ENCODE measurements around the gene DYRK3. TPM values are rescaled to one million over a fixed set of nuclear protein-coding genes. Genes with fewer than 3 reads are reported as not detected.

Gene DYRK3
- total and polyA plus RNA-seq, 2 of the 13 experiments (the other 11 are each of a cell fraction or from before 2014, with no cell fraction given): 0.48 to 2.8 TPM

DNA sequence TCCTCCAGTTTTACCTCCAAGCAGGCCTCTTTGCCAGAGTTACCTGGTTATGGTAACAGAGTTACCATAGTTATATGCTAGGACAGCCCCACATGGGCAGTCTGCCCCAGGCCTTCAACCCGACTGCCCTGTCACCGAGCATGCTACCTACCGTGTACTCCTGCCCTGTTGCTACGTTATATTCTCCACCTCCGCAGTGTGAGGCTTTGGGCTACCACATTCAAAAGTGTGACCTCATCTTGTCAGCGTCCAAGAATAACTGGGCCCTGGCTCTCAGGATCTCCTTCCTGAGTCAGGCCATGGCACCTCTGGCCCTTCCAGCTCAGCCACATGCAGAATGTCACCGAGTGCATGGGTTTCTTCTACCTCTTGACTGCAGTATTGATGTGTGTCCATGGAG, 58.3 kb downstream of the DYRK3 start:
- H3K27me3 ChIP-seq (ENCODE audit: control insufficient read depth in 1 of 2, insufficient read depth in 2 of 2, low read length in 2 of 2): no peaks in the 10 kb centered on the region
- H3K9ac ChIP-seq (ENCODE audit: insufficient read depth, low read depth, low read length): no peak overlapping the region
- H3K4me2 ChIP-seq (ENCODE audit: low read depth, low read length): no peak overlapping the region
- intact Hi-C loops (cut with micrococcal nuclease; ENCODE audit: unreplicated experiment): no loop called here
- H4K20me1 ChIP-seq (ENCODE audit: insufficient read depth, low read length): peaks cover 50% of the 10 kb centered on the region
- 95% methylated on average over 7 of the region's 7 CpGs for WGBS (ENCODE audit: low lambda C conversion rate)
- peaks cover 5 to 19% of the 10 kb centered on the region in 2 experiments; a peak in 4 of 5 replicates for H3K36me3 ChIP-seq (replicated peaks in 1 of 2; ENCODE audit: control insufficient read depth in 1 of 2, insufficient read depth in 2 of 2, low read length in 2 of 2)
- no TSS peak for BruUV-seq (replicated peaks)
- peaks cover 85% of the 10 kb centered on the region for H3K79me2 ChIP-seq (ENCODE audit: insufficient read depth, low read length)
- ChIA-PET CTCF (ENCODE audit: low intra/inter-chr PET ratio, low total read pairs) (no interaction called here), POLR2A (no interaction called here)
- H3K27ac ChIP-seq (ENCODE audit: extremely low read length, insufficient read depth, low read length): no peak overlapping the region
- no peak overlapping the region for H2AFZ ChIP-seq (ENCODE audit: low read length)
- TF ChIP-seq, protein P1, sequence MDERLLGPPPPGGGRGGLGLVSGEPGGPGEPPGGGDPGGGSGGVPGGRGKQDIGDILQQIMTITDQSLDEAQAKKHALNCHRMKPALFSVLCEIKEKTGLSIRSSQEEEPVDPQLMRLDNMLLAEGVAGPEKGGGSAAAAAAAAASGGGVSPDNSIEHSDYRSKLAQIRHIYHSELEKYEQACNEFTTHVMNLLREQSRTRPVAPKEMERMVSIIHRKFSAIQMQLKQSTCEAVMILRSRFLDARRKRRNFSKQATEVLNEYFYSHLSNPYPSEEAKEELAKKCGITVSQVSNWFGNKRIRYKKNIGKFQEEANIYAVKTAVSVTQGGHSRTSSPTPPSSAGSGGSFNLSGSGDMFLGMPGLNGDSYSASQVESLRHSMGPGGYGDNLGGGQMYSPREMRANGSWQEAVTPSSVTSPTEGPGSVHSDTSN (CRISPR knock-in tag; IDR thresholded peaks at IDR 0.05): no peak
- TF ChIP-seq, protein P2, sequence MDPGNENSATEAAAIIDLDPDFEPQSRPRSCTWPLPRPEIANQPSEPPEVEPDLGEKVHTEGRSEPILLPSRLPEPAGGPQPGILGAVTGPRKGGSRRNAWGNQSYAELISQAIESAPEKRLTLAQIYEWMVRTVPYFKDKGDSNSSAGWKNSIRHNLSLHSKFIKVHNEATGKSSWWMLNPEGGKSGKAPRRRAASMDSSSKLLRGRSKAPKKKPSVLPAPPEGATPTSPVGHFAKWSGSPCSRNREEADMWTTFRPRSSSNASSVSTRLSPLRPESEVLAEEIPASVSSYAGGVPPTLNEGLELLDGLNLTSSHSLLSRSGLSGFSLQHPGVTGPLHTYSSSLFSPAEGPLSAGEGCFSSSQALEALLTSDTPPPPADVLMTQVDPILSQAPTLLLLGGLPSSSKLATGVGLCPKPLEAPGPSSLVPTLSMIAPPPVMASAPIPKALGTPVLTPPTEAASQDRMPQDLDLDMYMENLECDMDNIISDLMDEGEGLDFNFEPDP (CRISPR knock-in tag; conservative IDR thresholded peaks at IDR 0.05): 0 out of 2 replicates have a peak, but pooled peaks have one; percentile 70
- TF ChIP-seq MTF2 (CRISPR knock-in tag; IDR thresholded peaks at IDR 0.05; ENCODE audit: borderline replicate concordance): no peak
- ATAC-seq (no peak), FAIRE-seq (no peak), DNase-seq (ENCODE audit: low spot score) (no peak)
- no peaks in the 10 kb centered on the region for H3K9me3 ChIP-seq (ENCODE audit: low read length)
- peaks cover 88% of the 10 kb centered on the region for H3K4me1 ChIP-seq (ENCODE audit: insufficient read depth, low read length)
- in situ Hi-C loops (cut with HindIII; ENCODE audit: extremely low pct_ligation_motif_present, low pct_unique_long_range_greater_than_20kb): no loop called here
- no peak overlapping the region for H3K4me3 ChIP-seq (replicated peaks in 1 of 3; ENCODE audit: insufficient read depth in 1 of 3, low read depth in 2 of 3, low read length in 3 of 3)

DNA sequence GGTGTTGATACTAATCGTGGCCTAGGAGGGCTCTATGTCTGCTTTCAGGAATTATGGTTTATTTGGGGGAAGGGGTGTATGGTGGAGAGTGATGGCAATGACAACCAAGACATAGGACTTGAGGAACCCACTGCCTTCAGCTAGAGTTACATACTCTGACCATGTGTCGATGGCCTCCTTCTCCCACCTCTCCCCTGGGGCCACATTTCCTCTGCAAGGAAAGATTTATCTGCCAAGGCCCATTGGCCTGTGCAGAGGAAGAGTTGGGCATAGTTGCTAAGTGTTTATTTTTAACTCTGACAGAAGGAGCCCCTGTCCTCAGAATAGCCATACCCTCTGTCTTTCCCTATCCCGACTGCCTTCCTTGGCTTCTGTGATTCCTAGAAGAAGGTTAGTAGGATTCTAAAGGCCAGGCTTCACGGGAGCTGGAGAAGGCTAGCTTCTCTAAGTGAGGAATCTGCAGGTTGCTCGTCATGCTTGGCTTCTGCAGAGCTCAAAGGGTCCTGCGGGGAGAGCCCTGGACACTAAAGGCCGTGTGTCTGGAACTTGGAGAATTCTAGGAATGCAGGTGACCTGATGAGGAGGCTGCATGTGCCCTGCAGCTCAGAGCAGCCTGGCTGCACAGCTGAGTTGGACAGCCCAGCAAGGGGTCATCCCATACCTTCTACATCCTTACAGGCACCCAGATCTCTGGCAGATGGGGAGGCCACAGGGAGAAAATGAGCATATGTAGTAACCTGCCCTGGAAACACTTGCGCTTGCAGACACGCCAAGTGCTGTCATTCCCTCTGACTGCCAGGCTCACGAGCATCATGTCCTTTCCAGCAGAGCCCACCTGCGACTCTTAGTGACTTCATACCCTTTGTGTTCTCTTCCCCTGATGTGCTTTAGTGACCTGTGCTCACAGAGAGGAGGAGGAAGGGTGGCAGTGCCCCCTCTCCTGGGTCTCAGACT, 59.1 kb downstream of the DYRK3 start:
- ATAC-seq: peak; percentile 69
- 58% methylated on average over 9 of the region's 11 CpGs for WGBS (ENCODE audit: low lambda C conversion rate)
- peaks cover 46% of the 10 kb centered on the region for H4K20me1 ChIP-seq (ENCODE audit: insufficient read depth, low read length)
- POLR2A ChIA-PET: no interaction called here
- H3K27ac ChIP-seq (ENCODE audit: extremely low read length, insufficient read depth, low read length): peak overlapping the region; percentile 8
- H3K4me1 ChIP-seq (ENCODE audit: insufficient read depth, low read length): peaks cover 88% of the 10 kb centered on the region
- no peak overlapping the region for H2AFZ ChIP-seq (ENCODE audit: low read length)
- in situ Hi-C loops (cut with HindIII; ENCODE audit: extremely low pct_ligation_motif_present, low pct_unique_long_range_greater_than_20kb): no loop called here
- no peaks in the 10 kb centered on the region for H3K27me3 ChIP-seq (ENCODE audit: control insufficient read depth in 1 of 2, insufficient read depth in 2 of 2, low read length in 2 of 2)
- no peaks in the 10 kb centered on the region for H3K9me3 ChIP-seq (ENCODE audit: low read length)
- H3K9ac ChIP-seq (ENCODE audit: insufficient read depth, low read depth, low read length): no peak overlapping the region
- H3K36me3 ChIP-seq (replicated peaks in 1 of 2; ENCODE audit: control insufficient read depth in 1 of 2, insufficient read depth in 2 of 2, low read length in 2 of 2): peaks cover 4 to 19% of the 10 kb centered on the region in 2 experiments; a peak in 4 of 5 replicates
- CTCF ChIA-PET (ENCODE audit: low intra/inter-chr PET ratio, low total read pairs): no interaction called here
- H3K4me3 ChIP-seq (replicated peaks in 1 of 3; ENCODE audit: insufficient read depth in 1 of 3, low read depth in 2 of 3, low read length in 3 of 3): no peak overlapping the region
- FAIRE-seq: no peak
- peaks cover 80% of the 10 kb centered on the region for H3K79me2 ChIP-seq (ENCODE audit: insufficient read depth, low read length)
- no peak overlapping the region for H3K4me2 ChIP-seq (ENCODE audit: low read depth, low read length)
- DNase-seq (ENCODE audit: low spot score): peak; percentile 61
- intact Hi-C loops (cut with micrococcal nuclease; ENCODE audit: unreplicated experiment): no loop called here
- BruUV-seq (replicated peaks): no TSS peak
- TF ChIP-seq, protein P3, sequence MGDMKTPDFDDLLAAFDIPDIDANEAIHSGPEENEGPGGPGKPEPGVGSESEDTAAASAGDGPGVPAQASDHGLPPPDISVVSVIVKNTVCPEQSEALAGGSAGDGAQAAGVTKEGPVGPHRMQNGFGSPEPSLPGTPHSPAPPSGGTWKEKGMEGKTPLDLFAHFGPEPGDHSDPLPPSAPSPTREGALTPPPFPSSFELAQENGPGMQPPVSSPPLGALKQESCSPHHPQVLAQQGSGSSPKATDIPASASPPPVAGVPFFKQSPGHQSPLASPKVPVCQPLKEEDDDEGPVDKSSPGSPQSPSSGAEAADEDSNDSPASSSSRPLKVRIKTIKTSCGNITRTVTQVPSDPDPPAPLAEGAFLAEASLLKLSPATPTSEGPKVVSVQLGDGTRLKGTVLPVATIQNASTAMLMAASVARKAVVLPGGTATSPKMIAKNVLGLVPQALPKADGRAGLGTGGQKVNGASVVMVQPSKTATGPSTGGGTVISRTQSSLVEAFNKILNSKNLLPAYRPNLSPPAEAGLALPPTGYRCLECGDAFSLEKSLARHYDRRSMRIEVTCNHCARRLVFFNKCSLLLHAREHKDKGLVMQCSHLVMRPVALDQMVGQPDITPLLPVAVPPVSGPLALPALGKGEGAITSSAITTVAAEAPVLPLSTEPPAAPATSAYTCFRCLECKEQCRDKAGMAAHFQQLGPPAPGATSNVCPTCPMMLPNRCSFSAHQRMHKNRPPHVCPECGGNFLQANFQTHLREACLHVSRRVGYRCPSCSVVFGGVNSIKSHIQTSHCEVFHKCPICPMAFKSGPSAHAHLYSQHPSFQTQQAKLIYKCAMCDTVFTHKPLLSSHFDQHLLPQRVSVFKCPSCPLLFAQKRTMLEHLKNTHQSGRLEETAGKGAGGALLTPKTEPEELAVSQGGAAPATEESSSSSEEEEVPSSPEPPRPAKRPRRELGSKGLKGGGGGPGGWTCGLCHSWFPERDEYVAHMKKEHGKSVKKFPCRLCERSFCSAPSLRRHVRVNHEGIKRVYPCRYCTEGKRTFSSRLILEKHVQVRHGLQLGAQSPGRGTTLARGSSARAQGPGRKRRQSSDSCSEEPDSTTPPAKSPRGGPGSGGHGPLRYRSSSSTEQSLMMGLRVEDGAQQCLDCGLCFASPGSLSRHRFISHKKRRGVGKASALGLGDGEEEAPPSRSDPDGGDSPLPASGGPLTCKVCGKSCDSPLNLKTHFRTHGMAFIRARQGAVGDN (CRISPR knock-in tag; IDR thresholded peaks at IDR 0.05): peak; percentile 42
- no peak for TF ChIP-seq ZNF44 (CRISPR knock-in tag; IDR thresholded peaks at IDR 0.05)
- no peak for TF ChIP-seq SOX6 (IDR thresholded peaks at IDR 0.05)
- TF ChIP-seq SOX6 (CRISPR knock-in tag; IDR thresholded peaks at IDR 0.05): 0 out of 2 replicates have a peak, but pooled peaks have one; percentile 12
- TF ChIP-seq, protein P4, sequence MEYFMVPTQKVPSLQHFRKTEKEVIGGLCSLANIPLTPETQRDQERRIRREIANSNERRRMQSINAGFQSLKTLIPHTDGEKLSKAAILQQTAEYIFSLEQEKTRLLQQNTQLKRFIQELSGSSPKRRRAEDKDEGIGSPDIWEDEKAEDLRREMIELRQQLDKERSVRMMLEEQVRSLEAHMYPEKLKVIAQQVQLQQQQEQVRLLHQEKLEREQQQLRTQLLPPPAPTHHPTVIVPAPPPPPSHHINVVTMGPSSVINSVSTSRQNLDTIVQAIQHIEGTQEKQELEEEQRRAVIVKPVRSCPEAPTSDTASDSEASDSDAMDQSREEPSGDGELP (IDR thresholded peaks at IDR 0.05; ENCODE audit: borderline replicate concordance, low read depth): peak; percentile 25; the same call in 1 of the 2 replicates
- peak; percentile 86 for TF ChIP-seq ZNF768 (CRISPR knock-in tag; IDR thresholded peaks at IDR 0.05)
